ENCODE data around the gene KREMEN2.
A peak's percentile ranks its signal among the peaks of the same experiment; 100 is the strongest.

Gene KREMEN2

DNA sequence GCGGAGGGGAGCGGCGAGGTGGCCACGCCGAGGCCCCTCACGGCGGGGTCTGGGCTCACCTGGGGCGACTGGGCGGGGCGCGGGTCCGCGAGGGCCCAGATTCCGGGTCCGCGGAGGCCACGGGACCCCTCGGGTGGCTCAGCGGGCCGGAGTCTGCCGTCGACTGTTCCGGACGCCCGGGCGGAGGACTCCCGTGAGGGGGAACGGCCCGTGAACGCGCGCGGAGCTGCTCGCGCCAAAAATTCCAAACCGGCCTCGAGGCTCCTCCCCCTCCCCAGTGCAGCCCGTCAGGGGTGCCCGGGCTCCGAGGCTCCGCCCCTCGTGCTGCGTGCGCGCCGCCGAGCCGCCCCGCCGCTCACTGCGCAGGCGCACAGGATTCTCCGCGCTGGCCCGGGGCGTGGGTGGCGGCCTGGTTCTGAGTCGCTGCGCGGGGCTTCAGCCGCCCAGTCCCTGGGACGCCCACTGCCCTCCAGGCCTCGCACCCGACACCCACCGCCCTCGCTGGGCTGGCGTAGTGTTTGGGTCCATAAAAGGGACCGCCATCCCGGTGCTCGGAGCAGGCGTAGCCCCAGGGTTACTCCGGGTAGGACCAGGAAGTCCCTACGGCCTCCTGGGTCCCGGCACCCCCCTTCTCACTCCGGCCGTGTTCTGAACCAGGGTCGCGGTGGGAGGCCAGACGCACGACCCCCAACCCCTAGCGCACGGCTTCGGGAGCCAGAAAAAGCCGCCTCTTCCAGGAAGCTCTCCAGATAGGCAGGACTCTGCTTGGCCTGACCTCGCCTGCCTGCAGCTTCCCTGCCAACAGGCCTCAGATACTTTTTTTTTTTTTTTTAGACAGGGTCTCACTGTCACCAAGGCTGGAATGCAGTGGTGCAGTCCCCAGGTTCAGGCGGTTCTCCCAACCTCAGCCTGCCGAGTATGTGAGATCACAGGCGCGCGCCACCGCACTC is 16.4 kb downstream of the KREMEN2 start, which contains the start of gene PKMYT1:
PKMYT1 (minus strand) TSS at position 220 of the 950 bp plus-strand sequence. CDS start 789 bp downstream, outside the sequence.
- peak within 1 kb of the TSS; percentile 97 for H3K4me3 ChIP-seq (ENCODE audit: low read depth, low read length)
- TF ChIP-seq, protein P1, sequence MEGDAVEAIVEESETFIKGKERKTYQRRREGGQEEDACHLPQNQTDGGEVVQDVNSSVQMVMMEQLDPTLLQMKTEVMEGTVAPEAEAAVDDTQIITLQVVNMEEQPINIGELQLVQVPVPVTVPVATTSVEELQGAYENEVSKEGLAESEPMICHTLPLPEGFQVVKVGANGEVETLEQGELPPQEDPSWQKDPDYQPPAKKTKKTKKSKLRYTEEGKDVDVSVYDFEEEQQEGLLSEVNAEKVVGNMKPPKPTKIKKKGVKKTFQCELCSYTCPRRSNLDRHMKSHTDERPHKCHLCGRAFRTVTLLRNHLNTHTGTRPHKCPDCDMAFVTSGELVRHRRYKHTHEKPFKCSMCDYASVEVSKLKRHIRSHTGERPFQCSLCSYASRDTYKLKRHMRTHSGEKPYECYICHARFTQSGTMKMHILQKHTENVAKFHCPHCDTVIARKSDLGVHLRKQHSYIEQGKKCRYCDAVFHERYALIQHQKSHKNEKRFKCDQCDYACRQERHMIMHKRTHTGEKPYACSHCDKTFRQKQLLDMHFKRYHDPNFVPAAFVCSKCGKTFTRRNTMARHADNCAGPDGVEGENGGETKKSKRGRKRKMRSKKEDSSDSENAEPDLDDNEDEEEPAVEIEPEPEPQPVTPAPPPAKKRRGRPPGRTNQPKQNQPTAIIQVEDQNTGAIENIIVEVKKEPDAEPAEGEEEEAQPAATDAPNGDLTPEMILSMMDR (IDR thresholded peaks at IDR 0.05; ENCODE audit: insufficient read depth, low read depth, low read length, missing control alignments) = no peak
- DNase-seq (ENCODE audit: low read depth) = peak; percentile 94

DNA sequence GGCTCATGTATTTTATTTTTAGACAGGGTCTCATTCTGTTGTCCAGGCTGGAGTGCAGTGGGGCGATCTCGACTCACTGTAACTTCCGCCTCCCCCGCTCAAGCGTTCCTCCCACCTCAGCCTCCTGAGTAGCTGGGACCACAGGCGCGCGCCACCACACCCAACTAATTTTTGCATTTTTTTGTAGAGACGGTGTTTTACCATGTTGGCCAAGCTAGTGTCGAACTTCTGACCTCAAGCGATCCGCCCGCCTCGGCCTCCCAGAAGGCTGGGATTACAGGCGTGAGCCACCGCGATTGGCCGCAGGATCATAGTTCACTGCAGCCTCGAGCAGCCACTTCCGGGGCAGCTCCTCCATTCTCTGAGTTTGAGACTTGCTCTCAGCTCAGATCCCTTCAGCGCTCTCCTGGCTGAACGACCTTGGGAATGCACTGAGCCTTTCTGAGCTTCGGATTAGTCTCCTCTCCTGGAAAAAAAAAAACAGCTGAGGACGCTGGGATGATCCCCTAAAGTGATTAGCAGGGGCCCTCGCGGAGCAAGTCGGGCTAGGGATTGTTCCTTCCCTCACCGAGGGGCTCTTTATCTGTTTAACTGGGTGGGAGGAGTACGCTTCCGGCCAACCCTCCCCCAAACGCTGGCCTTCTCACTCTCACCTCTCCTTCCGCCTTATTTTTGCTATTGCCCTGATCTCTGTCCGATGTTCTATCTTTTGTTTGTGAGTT is 17.3 kb downstream of the KREMEN2 start:
- TF ChIP-seq, protein P1 (IDR thresholded peaks at IDR 0.05; ENCODE audit: insufficient read depth, low read depth, low read length, missing control alignments) = no peak
- H3K4me3 ChIP-seq (ENCODE audit: low read depth, low read length) = peak overlapping the region; percentile 97
- no peak for DNase-seq (ENCODE audit: low read depth)

DNA sequence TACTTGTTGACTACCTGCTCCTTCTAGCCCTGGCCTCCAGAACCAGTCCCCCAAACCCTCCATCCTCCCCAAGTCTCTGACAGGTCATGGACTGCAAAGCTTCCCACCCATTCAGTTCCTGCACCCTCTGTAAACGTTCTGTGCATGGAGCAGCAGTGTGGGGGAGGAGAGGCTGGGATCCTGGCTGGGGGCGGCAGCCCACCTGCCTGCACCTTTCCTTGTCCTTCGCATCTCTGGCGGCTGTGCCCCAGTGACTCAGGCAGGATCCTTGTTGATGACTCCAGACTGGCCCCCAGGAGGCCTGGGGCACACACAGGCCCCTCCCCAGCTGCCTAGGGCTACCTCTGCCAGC is 17.8 kb downstream of the KREMEN2 start:
- DNase-seq (ENCODE audit: low read depth) = no peak
- H3K4me3 ChIP-seq (ENCODE audit: low read depth, low read length) = no peak overlapping the region
- TF ChIP-seq, protein P1 (IDR thresholded peaks at IDR 0.05; ENCODE audit: insufficient read depth, low read depth, low read length, missing control alignments) = no peak

DNA sequence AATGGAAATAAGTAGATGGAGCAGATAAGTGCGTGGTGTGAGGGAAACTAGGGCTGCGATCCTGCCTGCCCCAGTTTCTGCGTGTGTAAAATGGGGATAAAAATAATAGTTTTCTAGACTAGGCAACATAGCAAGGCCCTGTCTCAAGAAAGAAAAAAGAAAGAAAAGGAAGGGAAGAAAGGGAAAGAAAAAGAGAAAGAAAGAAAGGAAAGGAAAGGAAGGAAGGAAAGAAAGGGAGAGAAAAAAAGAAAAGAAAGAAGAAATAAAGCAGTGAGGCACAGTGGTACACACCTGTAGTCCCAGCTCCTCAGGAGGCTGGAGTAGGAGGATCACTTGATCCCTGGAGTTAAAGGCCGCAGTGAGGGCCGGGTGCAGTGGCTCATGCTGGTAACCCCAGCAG is 18.3 kb downstream of the KREMEN2 start:
- TF ChIP-seq, protein P1 (IDR thresholded peaks at IDR 0.05; ENCODE audit: insufficient read depth, low read depth, low read length, missing control alignments) = no peak
- DNase-seq (ENCODE audit: low read depth) = no peak
- H3K4me3 ChIP-seq (ENCODE audit: low read depth, low read length) = no peak overlapping the region

DNA sequence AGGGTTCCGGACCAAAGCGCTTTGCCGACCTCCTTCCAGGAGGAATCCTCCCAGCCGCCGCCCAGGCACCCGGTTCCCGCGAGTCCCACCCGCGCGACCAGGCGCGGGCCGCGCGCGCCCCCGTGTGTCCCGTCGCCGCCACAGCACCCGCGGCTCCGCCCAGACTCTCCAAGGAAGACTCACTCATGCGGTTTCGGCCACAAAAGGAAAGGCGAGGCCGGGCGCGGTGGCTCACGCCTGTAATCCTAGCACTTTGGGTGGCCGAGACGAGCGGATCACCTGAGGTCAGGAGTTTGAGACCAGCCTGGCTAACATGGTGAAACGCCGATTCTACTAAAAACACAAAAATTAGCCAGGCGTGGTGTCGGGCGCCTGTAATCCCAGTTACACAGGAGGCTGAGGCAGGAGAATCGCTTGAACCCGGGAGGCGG is 19.6 kb downstream of the KREMEN2 start:
- DNase-seq (ENCODE audit: low read depth) = peak; percentile 62
- no peak overlapping the region for H3K4me3 ChIP-seq (ENCODE audit: low read depth, low read length)

DNA sequence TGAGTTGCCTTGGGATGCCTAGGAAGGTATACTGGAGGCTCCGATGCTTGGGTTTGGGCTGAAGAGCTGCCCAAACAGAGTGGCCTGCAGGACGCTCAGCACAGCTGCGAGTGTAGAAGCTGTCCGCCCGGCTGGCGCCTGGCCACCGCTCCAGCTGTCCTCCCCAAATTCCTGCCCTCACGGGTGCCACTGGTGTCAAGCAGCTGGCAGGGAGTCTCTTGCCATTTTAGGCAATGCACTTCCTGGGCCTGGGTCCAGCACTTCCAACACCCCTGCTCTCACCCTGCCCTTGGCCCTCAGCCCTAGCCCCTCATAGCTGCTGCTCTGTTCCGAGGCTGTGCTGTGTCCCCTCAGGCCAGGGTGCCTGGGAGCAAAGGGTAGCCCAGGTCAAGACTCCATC is 21.4 kb downstream of the KREMEN2 start:
- DNase-seq (ENCODE audit: low read depth) = no peak
- no peak overlapping the region for H3K4me3 ChIP-seq (ENCODE audit: low read depth, low read length)
- TF ChIP-seq, protein P1 (IDR thresholded peaks at IDR 0.05; ENCODE audit: insufficient read depth, low read depth, low read length, missing control alignments) = no peak

More for the DNA sequence above, 19.6 kb downstream of the KREMEN2 start:
- TF ChIP-seq, protein P1 (IDR thresholded peaks at IDR 0.05; ENCODE audit: insufficient read depth, low read depth, low read length, missing control alignments) = peak; percentile 84

Data from GM12865 (cell line).